ENCODE measurements around the gene LRRC8B. TPM values are rescaled to one million over a fixed set of nuclear protein-coding genes. Genes with fewer than 3 reads are reported as not detected.

The LRRC8B gene
- total RNA-seq, 2 donors from 2014 or later = 39.2 to 39.4 TPM

GRCh38 chr1:89622895-89623294, 98.3 kb downstream of the LRRC8B start:
- H3K9ac ChIP-seq (ENCODE audit: extremely low read depth, low read length, poor library complexity, severe bottlenecking) = no peak overlapping the region
- Mint-ChIP-seq H3K36me3 (ENCODE audit: low read depth) (peaks cover 1% of the 10 kb centered on the region), H3K9me3 (peaks cover 2% of the 10 kb centered on the region), H3K4me1 (no peaks in the 10 kb centered on the region), H3K27ac (no peak overlapping the region), H3K4me3 (no peak overlapping the region), H3K27me3 (ENCODE audit: insufficient read depth) (no peaks in the 10 kb centered on the region)
- no peaks in the 10 kb centered on the region for H3K27me3 ChIP-seq (ENCODE audit: control insufficient read depth, insufficient read depth, low read length, poor library complexity, severe bottlenecking)
- no peak for DNase-seq
- H3K27ac ChIP-seq (ENCODE audit: low read depth, low read length) = no peak overlapping the region
- peak; percentile 48 for TF ChIP-seq CTCF (conservative IDR thresholded peaks at IDR 0.05)
- H3K9me3 ChIP-seq (ENCODE audit: control insufficient read depth, low read length) = peaks cover 11% of the 10 kb centered on the region
- no peak overlapping the region for H3K4me3 ChIP-seq (ENCODE audit: low read length)
- WGBS, 2 experiments (ENCODE audit: insufficient coverage in 1 of 2, insufficient read length in 1 of 2) = 42 to 100% methylated on average over 1 to 2 of the region's 3 CpGs
- H3K4me1 ChIP-seq (ENCODE audit: control insufficient read depth, insufficient read depth, low read length) = no peaks in the 10 kb centered on the region
- H3K36me3 ChIP-seq (ENCODE audit: control insufficient read depth, insufficient read depth, low read length) = no peaks in the 10 kb centered on the region

GRCh38 chr1:89624314-89624713, 99.7 kb downstream of the LRRC8B start:
- H3K36me3 ChIP-seq (ENCODE audit: control insufficient read depth, insufficient read depth, low read length) = no peaks in the 10 kb centered on the region
- DNase-seq = no peak
- Mint-ChIP-seq H3K9me3 (no peaks in the 10 kb centered on the region), H3K27me3 (ENCODE audit: insufficient read depth) (no peaks in the 10 kb centered on the region), H3K4me3 (no peak overlapping the region), H3K36me3 (ENCODE audit: low read depth) (no peaks in the 10 kb centered on the region), H3K27ac (no peak overlapping the region), H3K4me1 (no peaks in the 10 kb centered on the region)
- H3K27ac ChIP-seq (ENCODE audit: low read depth, low read length) = no peak overlapping the region
- no peaks in the 10 kb centered on the region for H3K4me1 ChIP-seq (ENCODE audit: control insufficient read depth, insufficient read depth, low read length)
- H3K9me3 ChIP-seq (ENCODE audit: control insufficient read depth, low read length) = no peaks in the 10 kb centered on the region
- no peak for TF ChIP-seq CTCF (conservative IDR thresholded peaks at IDR 0.05)
- H3K27me3 ChIP-seq (ENCODE audit: control insufficient read depth, insufficient read depth, low read length, poor library complexity, severe bottlenecking) = no peaks in the 10 kb centered on the region
- no peak overlapping the region for H3K9ac ChIP-seq (ENCODE audit: extremely low read depth, low read length, poor library complexity, severe bottlenecking)
- WGBS, 2 experiments (ENCODE audit: insufficient coverage in 1 of 2, insufficient read length in 1 of 2) = 95 to 100% methylated on average over 1 of the region's 1 CpG
- no peak overlapping the region for H3K4me3 ChIP-seq (ENCODE audit: low read length)

GRCh38 chr1:89624715-89625323, 100.2 kb downstream of the LRRC8B start:
- H3K4me1 ChIP-seq (ENCODE audit: control insufficient read depth, insufficient read depth, low read length) = no peaks in the 10 kb centered on the region
- DNase-seq = no peak
- TF ChIP-seq CTCF (conservative IDR thresholded peaks at IDR 0.05) = no peak
- H3K36me3 ChIP-seq (ENCODE audit: control insufficient read depth, insufficient read depth, low read length) = no peaks in the 10 kb centered on the region
- WGBS, 2 experiments (ENCODE audit: insufficient coverage in 1 of 2, insufficient read length in 1 of 2) = 80 to 92% methylated on average over 2 to 4 of the region's 4 CpGs
- Mint-ChIP-seq H3K4me3 (no peak overlapping the region), H3K4me1 (no peaks in the 10 kb centered on the region), H3K9me3 (no peaks in the 10 kb centered on the region), H3K27ac (no peak overlapping the region), H3K36me3 (ENCODE audit: low read depth) (no peaks in the 10 kb centered on the region), H3K27me3 (ENCODE audit: insufficient read depth) (no peaks in the 10 kb centered on the region)
- H3K27me3 ChIP-seq (ENCODE audit: control insufficient read depth, insufficient read depth, low read length, poor library complexity, severe bottlenecking) = no peaks in the 10 kb centered on the region
- no peaks in the 10 kb centered on the region for H3K9me3 ChIP-seq (ENCODE audit: control insufficient read depth, low read length)
- H3K4me3 ChIP-seq (ENCODE audit: low read length) = no peak overlapping the region
- H3K27ac ChIP-seq (ENCODE audit: low read depth, low read length) = no peak overlapping the region
- no peak overlapping the region for H3K9ac ChIP-seq (ENCODE audit: extremely low read depth, low read length, poor library complexity, severe bottlenecking)
